MCF 10A (cell line): ENCODE data around the gene MXD3. TPM values are rescaled to one million over a fixed set of nuclear protein-coding genes. Genes with fewer than 3 reads are reported as not detected.

Source experiments
- BruUV-seq: library from RNA; stranded (reverse); fragments of 400-500 nt; replicated peaks from 2 replicates; lab custom pipeline; 2021; lab: Mats Ljungman, UMichigan
- CTCF ChIA-PET: fragments of 300-600 bp; sonication (Branson Sonifier 250); formaldehyde crosslinking; extraction: SDS; loops from one replicate; lab custom pipeline; 2021; ENCODE audit warnings: antibody characterized with exemption, inconsistent platforms; lab: Yijun Ruan, JAX
- POLR2A ChIA-PET: fragments of 300-600, 350-650 bp; sonication (Branson Sonifier 250); formaldehyde crosslinking; extraction: SDS; loops from one replicate; lab custom pipeline; 2020; ENCODE audit warnings: antibody characterized with exemption, inconsistent platforms; lab: Yijun Ruan, JAX
- DNase-seq: peaks from one replicate; pipeline ENCODE4 v3.0.0-alpha.2; 2018; ENCODE audit not compliant: unreplicated experiment
- H3K27ac Mint-ChIP-seq: one replicate; pipeline ENCODE4 v1.8.0; 2022; ENCODE audit warnings: mild to moderate bottlenecking, low read depth, mixed read lengths; ENCODE audit not compliant: unreplicated experiment
- H3K27me3 Mint-ChIP-seq: one replicate; pipeline ENCODE4 v1.8.0; 2022; ENCODE audit warnings: mixed read lengths; ENCODE audit not compliant: insufficient read depth, unreplicated experiment
- H3K36me3 Mint-ChIP-seq: one replicate; pipeline ENCODE4 v1.8.0; 2022; ENCODE audit warnings: mild to moderate bottlenecking, moderate library complexity, mixed read lengths; ENCODE audit not compliant: insufficient read depth, unreplicated experiment
- H3K4me1 Mint-ChIP-seq: one replicate; pipeline ENCODE4 v1.8.0; 2022; ENCODE audit warnings: mixed read lengths; ENCODE audit not compliant: insufficient read depth, unreplicated experiment
- H3K4me3 Mint-ChIP-seq: one replicate; pipeline ENCODE4 v1.8.0; 2022; ENCODE audit warnings: mild to moderate bottlenecking, moderate library complexity, mixed read lengths; ENCODE audit not compliant: unreplicated experiment
- H3K9me3 Mint-ChIP-seq: one replicate; pipeline ENCODE4 v1.8.0; 2022; ENCODE audit warnings: mixed read lengths; ENCODE audit not compliant: unreplicated experiment
- intact Hi-C: fragments of 100-400 bp; cut with micrococcal nuclease; formaldehyde crosslinking; loops from 2 replicates; pipeline ENCODE4 v1.14.1; 2022
- total RNA-seq: library from RNA; stranded (reverse); gene quantifications from 2 replicates; pipeline ENCODE4 v1.2.3, GENCODE V29; 2022
- TF ChIP-seq, protein P1 (sequence below): fragments of 200-600 bp; IDR thresholded peaks from one replicate; pipeline ENCODE4 v1.8.0; 2022; ENCODE audit warnings: antibody characterized with exemption, mild to moderate bottlenecking; ENCODE audit not compliant: unreplicated experiment

The MXD3 gene
- total RNA-seq, 1 experiment from 2014 or later: 13.2 TPM

GRCh38 chr5:177333420-177334154 is 21.9 kb upstream of the MXD3 start:
- intact Hi-C loops: no loop called here
- Mint-ChIP-seq H3K4me1 (no peaks in the 10 kb centered on the region), H3K36me3 (peaks cover 74% of the 10 kb centered on the region), H3K27ac (no peak overlapping the region), H3K27me3 (no peaks in the 10 kb centered on the region), H3K4me3 (no peak overlapping the region), H3K9me3 (no peaks in the 10 kb centered on the region)
- POLR2A ChIA-PET: interaction anchor here (0.9 kb wide), 1 partner anchor 23 kb away, joined by 4 read pairs; no protein-coding TSS in a partner anchor
- TF ChIP-seq, protein P1, sequence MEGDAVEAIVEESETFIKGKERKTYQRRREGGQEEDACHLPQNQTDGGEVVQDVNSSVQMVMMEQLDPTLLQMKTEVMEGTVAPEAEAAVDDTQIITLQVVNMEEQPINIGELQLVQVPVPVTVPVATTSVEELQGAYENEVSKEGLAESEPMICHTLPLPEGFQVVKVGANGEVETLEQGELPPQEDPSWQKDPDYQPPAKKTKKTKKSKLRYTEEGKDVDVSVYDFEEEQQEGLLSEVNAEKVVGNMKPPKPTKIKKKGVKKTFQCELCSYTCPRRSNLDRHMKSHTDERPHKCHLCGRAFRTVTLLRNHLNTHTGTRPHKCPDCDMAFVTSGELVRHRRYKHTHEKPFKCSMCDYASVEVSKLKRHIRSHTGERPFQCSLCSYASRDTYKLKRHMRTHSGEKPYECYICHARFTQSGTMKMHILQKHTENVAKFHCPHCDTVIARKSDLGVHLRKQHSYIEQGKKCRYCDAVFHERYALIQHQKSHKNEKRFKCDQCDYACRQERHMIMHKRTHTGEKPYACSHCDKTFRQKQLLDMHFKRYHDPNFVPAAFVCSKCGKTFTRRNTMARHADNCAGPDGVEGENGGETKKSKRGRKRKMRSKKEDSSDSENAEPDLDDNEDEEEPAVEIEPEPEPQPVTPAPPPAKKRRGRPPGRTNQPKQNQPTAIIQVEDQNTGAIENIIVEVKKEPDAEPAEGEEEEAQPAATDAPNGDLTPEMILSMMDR: no peak
- DNase-seq: no peak
- no TSS peak for BruUV-seq
- CTCF ChIA-PET: interaction anchor here (0.6 to 2.5 kb wide), 8 partner anchors 15 to 860 kb away, joined by 3 to 11 read pairs (median 4); no protein-coding TSS in a partner anchor

GRCh38 chr5:177332896-177333260 is 21.2 kb upstream of the MXD3 start:
- no peak overlapping the region for H3K27ac Mint-ChIP-seq
- DNase-seq: no peak
- no peaks in the 10 kb centered on the region for H3K27me3 Mint-ChIP-seq
- BruUV-seq: no TSS peak
- no peak overlapping the region for H3K4me3 Mint-ChIP-seq
- CTCF ChIA-PET: interaction anchor here (0.7 to 2.5 kb wide), 4 partner anchors 16 to 736 kb away, joined by 3 to 11 read pairs (median 4); no protein-coding TSS in a partner anchor
- H3K36me3 Mint-ChIP-seq: peaks cover 75% of the 10 kb centered on the region
- TF ChIP-seq, protein P1: no peak
- H3K9me3 Mint-ChIP-seq: no peaks in the 10 kb centered on the region
- intact Hi-C loops: no loop called here
- POLR2A ChIA-PET: no interaction called here
- H3K4me1 Mint-ChIP-seq: peaks cover 6% of the 10 kb centered on the region

GRCh38 chr5:177332031-177332895 is 20.6 kb upstream of the MXD3 start:
- Mint-ChIP-seq H3K36me3 (peaks cover 79% of the 10 kb centered on the region), H3K27me3 (no peaks in the 10 kb centered on the region), H3K4me1 (peaks cover 10% of the 10 kb centered on the region), H3K9me3 (no peaks in the 10 kb centered on the region), H3K4me3 (no peak overlapping the region), H3K27ac (no peak overlapping the region)
- no TSS peak for BruUV-seq
- no peak for DNase-seq
- TF ChIP-seq, protein P1: no peak
- CTCF ChIA-PET: interaction anchor here (0.5 to 2.5 kb wide), 3 partner anchors 22 to 72 kb away, joined by 3 to 11 read pairs (median 3); no protein-coding TSS in a partner anchor
- POLR2A ChIA-PET: no interaction called here
- intact Hi-C loops: no loop called here
